B cell (primary cell): ENCODE data around the gene RAB3B.

Experiments used
- CTCF ChIP-seq: fragments of 200-600 bp; IDR thresholded peaks from one replicate; pipeline ENCODE4 v1.8.0; 2022; ENCODE audit warnings: antibody characterized with exemption, mild to moderate bottlenecking
- EZH2 ChIP-seq: IDR thresholded peaks from 2 replicates; pipeline ENCODE4 v1.6.1; 2012; ENCODE audit warnings: borderline replicate concordance, low read depth, mild to moderate bottlenecking, moderate library complexity, low read length; ENCODE audit not compliant: insufficient read depth, poor library complexity, severe bottlenecking

GRCh38 chr1:51859333-51859732 lies 131.2 kb downstream of the RAB3B start:
- TF ChIP-seq CTCF (no peak), EZH2 (no peak)
